ENCODE results near the gene COMMD8. TPM values are rescaled to one million over a fixed set of nuclear protein-coding genes. Genes with fewer than 3 reads are reported as not detected.

The COMMD8 gene
- total RNA-seq, 2 donors from 2014 or later: 7.5 to 18.4 TPM

GRCh38 chr4:47425628-47426027, 37.9 kb downstream of the COMMD8 start:
- H3K27ac ChIP-seq: no peak overlapping the region
- no peaks in the 10 kb centered on the region for H3K27me3 ChIP-seq (replicated peaks; ENCODE audit: insufficient read depth)
- no peaks in the 10 kb centered on the region for H3K4me1 ChIP-seq (ENCODE audit: control insufficient read depth in 1 of 2, low read depth in 2 of 2)
- no peak for TF ChIP-seq CTCF (IDR thresholded peaks at IDR 0.05)
- no peak overlapping the region for H3K4me3 ChIP-seq
- DNase-seq (ENCODE audit: low spot score): no peak
- no peaks in the 10 kb centered on the region for H3K9me3 ChIP-seq
- H3K36me3 ChIP-seq: no peaks in the 10 kb centered on the region
- ATAC-seq (ENCODE audit: insufficient number of reproducible peaks, low FRiP score, low read depth): no peak

DNA sequence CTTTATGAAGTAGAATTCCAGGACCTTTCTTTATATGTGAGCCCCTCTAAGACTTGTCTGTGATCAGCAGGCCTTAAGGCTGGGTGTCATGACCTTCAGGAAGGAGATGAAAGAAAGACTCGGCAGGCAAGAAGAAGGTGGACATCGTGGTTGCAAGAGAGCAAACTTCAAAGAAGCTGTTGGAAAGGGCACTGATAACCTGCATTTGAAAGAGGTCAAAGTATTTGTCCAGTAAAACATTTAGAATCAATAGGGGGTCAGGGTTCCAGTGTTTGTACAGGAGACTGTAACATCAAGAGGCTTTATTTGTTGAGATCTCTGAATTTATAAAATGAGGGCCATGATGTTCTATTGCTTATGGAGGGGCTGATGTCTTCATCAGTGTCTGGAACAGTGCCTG, 44.2 kb downstream of the COMMD8 start:
- ATAC-seq (ENCODE audit: insufficient number of reproducible peaks, low FRiP score, low read depth): no peak
- no peaks in the 10 kb centered on the region for H3K27me3 ChIP-seq (replicated peaks; ENCODE audit: insufficient read depth)
- no peaks in the 10 kb centered on the region for H3K4me1 ChIP-seq (ENCODE audit: control insufficient read depth in 1 of 2, low read depth in 2 of 2)
- no peaks in the 10 kb centered on the region for H3K36me3 ChIP-seq
- TF ChIP-seq CTCF (IDR thresholded peaks at IDR 0.05): no peak
- H3K4me3 ChIP-seq: no peak overlapping the region
- no peaks in the 10 kb centered on the region for H3K9me3 ChIP-seq
- no peak for DNase-seq (ENCODE audit: low spot score)
- no peak overlapping the region for H3K27ac ChIP-seq

DNA sequence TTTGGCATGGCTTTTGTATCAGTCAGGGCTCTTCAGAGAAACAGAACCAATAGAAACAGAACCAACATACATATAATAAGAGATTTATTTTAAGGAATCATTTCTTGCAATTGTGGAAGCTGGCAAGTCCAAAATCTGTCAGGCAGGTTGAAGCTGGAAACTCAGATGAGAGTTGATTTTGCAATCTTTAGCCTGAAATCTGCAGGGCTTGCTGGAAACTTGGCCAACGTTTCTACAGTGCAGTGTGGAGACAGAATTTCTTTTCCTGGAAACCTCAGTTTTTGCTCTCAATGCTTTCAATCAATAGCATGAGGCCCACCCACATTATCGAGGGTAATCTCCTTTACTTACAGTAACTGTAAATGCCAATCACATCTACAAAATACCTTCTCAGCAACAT, 45.4 kb downstream of the COMMD8 start:
- no peaks in the 10 kb centered on the region for H3K27me3 ChIP-seq (replicated peaks; ENCODE audit: insufficient read depth)
- no peaks in the 10 kb centered on the region for H3K4me1 ChIP-seq (ENCODE audit: control insufficient read depth in 1 of 2, low read depth in 2 of 2)
- no peak overlapping the region for H3K4me3 ChIP-seq
- H3K9me3 ChIP-seq: no peaks in the 10 kb centered on the region
- no peaks in the 10 kb centered on the region for H3K36me3 ChIP-seq
- no peak for DNase-seq (ENCODE audit: low spot score)
- H3K27ac ChIP-seq: no peak overlapping the region
- no peak for ATAC-seq (ENCODE audit: insufficient number of reproducible peaks, low FRiP score, low read depth)
- no peak for TF ChIP-seq CTCF (IDR thresholded peaks at IDR 0.05)

DNA sequence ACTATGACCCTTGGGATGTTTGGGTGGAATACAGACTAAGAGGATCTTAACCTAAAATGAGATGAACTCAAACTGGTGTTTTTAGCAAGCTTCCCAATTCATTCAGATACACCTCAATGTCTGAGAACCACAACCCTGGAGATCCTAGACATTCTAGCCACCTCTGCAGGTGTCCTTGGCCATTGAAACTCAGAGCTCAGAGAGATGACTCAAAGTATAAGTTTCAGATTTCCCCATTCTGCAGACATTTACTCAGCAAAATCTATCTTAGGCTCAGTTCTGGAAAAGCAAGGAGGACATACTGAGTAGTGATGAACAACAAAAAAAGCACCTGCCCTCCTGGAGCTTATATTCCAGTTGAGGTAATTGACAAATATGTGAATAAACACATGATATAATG, 47.8 kb downstream of the COMMD8 start:
- DNase-seq (ENCODE audit: low spot score): no peak
- H3K9me3 ChIP-seq: no peaks in the 10 kb centered on the region

GRCh38 chr4:47413521-47413920, 50.0 kb downstream of the COMMD8 start:
- no peak for ATAC-seq (ENCODE audit: insufficient number of reproducible peaks, low FRiP score, low read depth)
- no peaks in the 10 kb centered on the region for H3K27me3 ChIP-seq (replicated peaks; ENCODE audit: insufficient read depth)
- no peak for TF ChIP-seq CTCF (IDR thresholded peaks at IDR 0.05)
- no peak overlapping the region for H3K27ac ChIP-seq
- H3K36me3 ChIP-seq: no peaks in the 10 kb centered on the region
- no peaks in the 10 kb centered on the region for H3K4me1 ChIP-seq (ENCODE audit: control insufficient read depth in 1 of 2, low read depth in 2 of 2)
- H3K4me3 ChIP-seq: no peak overlapping the region
- H3K9me3 ChIP-seq: no peaks in the 10 kb centered on the region
- DNase-seq (ENCODE audit: low spot score): no peak

More for the DNA sequence above, 47.8 kb downstream of the COMMD8 start:
- Histone ChIP-seq H3K27me3 (replicated peaks; ENCODE audit: insufficient read depth) (no peaks in the 10 kb centered on the region), H3K4me1 (ENCODE audit: control insufficient read depth in 1 of 2, low read depth in 2 of 2) (no peaks in the 10 kb centered on the region), H3K4me3 (no peak overlapping the region), H3K27ac (no peak overlapping the region), H3K36me3 (no peaks in the 10 kb centered on the region)
- no peak for TF ChIP-seq CTCF (IDR thresholded peaks at IDR 0.05)
- ATAC-seq (ENCODE audit: insufficient number of reproducible peaks, low FRiP score, low read depth): no peak
